ENCODE measurements around the gene VTCN1.

Gene VTCN1

GRCh38 chr1:117130526-117130925, 80.2 kb downstream of the VTCN1 start:
- no peak for TF ChIP-seq CTCF (IDR thresholded peaks at IDR 0.05)

GRCh38 chr1:117128323-117129079, 82.2 kb downstream of the VTCN1 start:
- TF ChIP-seq CTCF (IDR thresholded peaks at IDR 0.05) = no peak
- no peak overlapping the region for H3K27ac ChIP-seq
- H3K4me3 ChIP-seq = no peak overlapping the region
- no peak for DNase-seq (ENCODE audit: low spot score)

More at GRCh38 chr1:117130526-117130925, 80.2 kb downstream of the VTCN1 start:
- no peak overlapping the region for H3K27ac ChIP-seq
- DNase-seq (ENCODE audit: low spot score) = no peak
- no peak overlapping the region for H3K4me3 ChIP-seq

GRCh38 chr1:117127795-117128194, 82.9 kb downstream of the VTCN1 start:
- TF ChIP-seq CTCF (IDR thresholded peaks at IDR 0.05) = no peak
- no peak for DNase-seq (ENCODE audit: low spot score)
- Histone ChIP-seq H3K27ac (no peak overlapping the region), H3K4me3 (no peak overlapping the region)

- DNase-seq (ENCODE audit: low spot score) = no peak
- H3K4me3 ChIP-seq = no peak overlapping the region
- no peak overlapping the region for H3K27ac ChIP-seq
Observed at GRCh38 chr1:117124661-117125060, 86.1 kb downstream of the VTCN1 start.

GRCh38 chr1:117123274-117123673, 87.5 kb downstream of the VTCN1 start:
- DNase-seq (ENCODE audit: low spot score) = no peak
- H3K4me3 ChIP-seq = no peak overlapping the region
- TF ChIP-seq CTCF (IDR thresholded peaks at IDR 0.05) = no peak
- H3K27ac ChIP-seq = no peak overlapping the region

More at GRCh38 chr1:117124661-117125060, 86.1 kb downstream of the VTCN1 start:
- TF ChIP-seq CTCF (IDR thresholded peaks at IDR 0.05) = no peak

- peak overlapping the region; percentile 81 to 91 for H3K27ac ChIP-seq
- no peak for DNase-seq (ENCODE audit: low spot score)
- peak overlapping the region; percentile 94 for H3K4me3 ChIP-seq
- no peak for TF ChIP-seq CTCF (IDR thresholded peaks at IDR 0.05)
Observed at GRCh38 chr1:117122330-117123025, 88.2 kb downstream of the VTCN1 start.
